Vagina (tissue), 2 donors: ENCODE measurements around the gene TBL1XR1.

Experiments used
- POLR2A ChIP-seq, 2 donors: fragments of 450-650 bp; IDR thresholded peaks; one replicate each; pipeline ENCODE4 v1.6.1; 2017; ENCODE audit warnings: antibody characterized with exemption in 2 of 2, mild to moderate bottlenecking in 2 of 2, moderate library complexity in 2 of 2
- POLR2AphosphoS5 ChIP-seq, 2 donors: sonication (generic); formaldehyde crosslinking; IDR thresholded peaks; one replicate each; pipeline ENCODE4 v1.9.0; 2017; ENCODE audit warnings: antibody characterized with exemption in 2 of 2, mild to moderate bottlenecking in 2 of 2, low read depth in 1 of 2; ENCODE audit not compliant: insufficient read depth in 1 of 2

DNA sequence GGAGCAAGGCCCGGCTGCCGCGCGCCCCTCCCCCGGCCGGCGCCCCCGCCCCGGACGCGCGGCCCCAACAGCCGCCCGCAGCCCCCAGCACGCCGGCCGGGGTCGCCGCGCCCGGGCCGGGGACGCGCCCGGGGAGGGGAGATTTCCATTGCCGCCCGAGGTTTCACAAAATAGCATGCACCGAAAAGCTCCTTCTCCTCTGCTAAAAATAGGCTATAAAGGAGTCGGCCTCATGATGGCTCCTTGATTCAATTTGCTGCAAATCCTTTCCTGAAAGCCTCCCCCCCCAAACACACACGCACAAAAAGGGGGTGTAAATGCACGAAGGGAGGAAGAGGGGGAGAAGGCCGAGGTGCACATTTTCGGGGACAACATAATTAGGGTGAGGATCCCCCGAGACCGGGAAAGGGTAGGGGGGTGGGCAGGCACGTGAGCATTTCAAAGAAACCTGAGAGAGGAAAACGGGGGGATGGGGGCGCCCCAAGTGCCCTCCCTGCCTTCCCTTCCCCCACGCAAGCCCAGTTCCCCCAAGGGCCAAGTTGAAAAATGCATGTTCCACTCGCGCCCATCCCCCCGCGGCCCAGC lies 734 bp downstream of the TBL1XR1 start:
- TF ChIP-seq POLR2A (IDR thresholded peaks at IDR 0.05) (no peak), POLR2AphosphoS5 (IDR thresholded peaks at IDR 0.05; ENCODE audit: insufficient read depth in 1 of 2, low read depth in 1 of 2) (no peak)
